Peyer's patch (tissue), 4 donors: ENCODE measurements around the gene TRIML2.

Experiments
- CTCF ChIP-seq, 6 experiments: fragments of 450-650 bp in 4 of 6; fragments of 200-600 bp in 2 of 6; sonication (generic) in 1 of 6; IDR thresholded peaks; one replicate each; pipeline ENCODE4 v1.5.1; 2017 to 2019; ENCODE audit warnings: antibody characterized with exemption in 6 of 6, mild to moderate bottlenecking in 3 of 6, moderate library complexity in 1 of 6
- POLR2A ChIP-seq, 2 donors: fragments of 450-650 bp; IDR thresholded peaks; one replicate each; pipeline ENCODE4 v1.5.1; 2017; ENCODE audit warnings: antibody characterized with exemption in 2 of 2, mild to moderate bottlenecking in 2 of 2, moderate library complexity in 2 of 2

- TF ChIP-seq CTCF (IDR thresholded peaks at IDR 0.05), result no peak
- no peak for TF ChIP-seq POLR2A (IDR thresholded peaks at IDR 0.05)
Observed at GRCh38 chr4:188110741-188111471, 1.5 kb upstream of the TRIML2 start.
